K562 (cell line): Measurements from ENCODE around the gene L3MBTL3. TPM values are rescaled to one million over a fixed set of nuclear protein-coding genes. Genes with fewer than 3 reads are reported as not detected.

ENCODE experiments used
- ATF6 ChIP-seq: sonication (generic); formaldehyde crosslinking; IDR thresholded peaks from 2 replicates; pipeline ENCODE4 v1.4.0; 2020; ENCODE audit warnings: mild to moderate bottlenecking, missing genetic modification reagents
- CEBPG ChIP-seq, 3 experiments: fragments of 200-800 bp in 1 of 3; sonication (Bioruptor generic) in 1 of 3; sonication (generic) in 1 of 3; formaldehyde crosslinking in 1 of 3; IDR thresholded peaks in 2 of 3; conservative IDR thresholded peaks in 1 of 3; 2 replicates each; pipeline versions ENCODE4 v1.6.1 to v1.8.0; 2016 to 2022; ENCODE audit warnings: missing compliant biosample characterization in 2 of 3, missing genetic modification characterization in 2 of 3, mild to moderate bottlenecking in 1 of 3, missing genetic modification reagents in 1 of 3
- GTF2E2 ChIP-seq: fragments of 200-800 bp; sonication (Bioruptor generic); IDR thresholded peaks from 2 replicates; pipeline ENCODE4 v1.6.1; 2016; ENCODE audit warnings: missing genetic modification characterization, missing compliant biosample characterization
- HEY1 ChIP-seq: fragments of 250-450 bp; sonication (Bioruptor Pico); IDR thresholded peaks from 2 replicates; pipeline ENCODE4 v1.5.0; 2020; ENCODE audit warnings: mild to moderate bottlenecking, moderate library complexity, borderline replicate concordance
- IRF2 ChIP-seq: sonication (generic); formaldehyde crosslinking; IDR thresholded peaks from 2 replicates; pipeline ENCODE4 v1.8.1; 2022; ENCODE audit warnings: mild to moderate bottlenecking, missing genetic modification reagents
- JUND ChIP-seq, 2 experiments: IDR thresholded peaks; 2 replicates in 1 of 2; 3 replicates in 1 of 2; pipeline ENCODE4 v1.6.1; 2011; ENCODE audit warnings: borderline replicate concordance in 2 of 2, low read depth in 2 of 2, low read length in 2 of 2, improper control_type of control experiment in 1 of 2, missing biosample characterization in 1 of 2, missing genetic modification characterization in 1 of 2, missing genetic modification reagents in 1 of 2
- MEF2D ChIP-seq: conservative IDR thresholded peaks from 2 replicates; pipeline ENCODE4 v1.6.1; 2016; ENCODE audit warnings: low read depth, missing genetic modification characterization, missing compliant biosample characterization
- POLR2AphosphoS5 ChIP-seq: IDR thresholded peaks from 2 replicates; pipeline ENCODE4 v1.6.1; 2011; ENCODE audit warnings: mild to moderate bottlenecking, low read depth, low read length, moderate library complexity; ENCODE audit not compliant: control insufficient read depth, insufficient read depth
- RFX1 ChIP-seq: fragments of 450-650 bp; IDR thresholded peaks from 2 replicates; pipeline ENCODE4 v1.6.1; 2016; ENCODE audit warnings: mild to moderate bottlenecking, moderate library complexity
- SAFB2 ChIP-seq: fragments of 200-400 bp; formaldehyde crosslinking; IDR thresholded peaks from 2 replicates; pipeline ENCODE4 v1.6.1; 2018; ENCODE audit warnings: borderline replicate concordance, low read length, low read depth, moderate library complexity; ENCODE audit not compliant: severe bottlenecking
- SNRNP70 ChIP-seq: fragments of 200-400 bp; formaldehyde crosslinking; optimal IDR thresholded peaks from 2 replicates; pipeline ENCODE3; 2017; ENCODE audit warnings: low read depth, low read length
- TFAM ChIP-seq: fragments of 250-450 bp; sonication (Bioruptor Pico); conservative IDR thresholded peaks from 2 replicates; pipeline ENCODE4 v1.5.0; 2021; ENCODE audit warnings: mild to moderate bottlenecking, moderate library complexity
- THRAP3 ChIP-seq: fragments of 450-650 bp; IDR thresholded peaks from 2 replicates; pipeline ENCODE4 v1.6.1; 2016; ENCODE audit warnings: mild to moderate bottlenecking, inconsistent platforms, borderline replicate concordance
- ZBTB9 ChIP-seq: fragments of 450-650 bp; formaldehyde crosslinking; IDR thresholded peaks from 2 replicates; pipeline ENCODE4 v1.4.0; 2020; ENCODE audit warnings: mild to moderate bottlenecking, moderate library complexity
- ZNF217 ChIP-seq: sonication (generic); formaldehyde crosslinking; IDR thresholded peaks from 2 replicates; pipeline ENCODE4 v1.8.0; 2022; ENCODE audit warnings: mild to moderate bottlenecking, missing genetic modification reagents
- ZNF280A ChIP-seq: fragments of 450-650 bp; IDR thresholded peaks from 2 replicates; pipeline ENCODE4 v1.6.1; 2018; ENCODE audit warnings: mild to moderate bottlenecking, low read depth; ENCODE audit not compliant: partially characterized antibody
- ZNF41 ChIP-seq: fragments of 250-450 bp; sonication (Bioruptor Pico); conservative IDR thresholded peaks from 2 replicates; pipeline ENCODE4 v1.4.0; 2020; ENCODE audit warnings: mild to moderate bottlenecking
- ZNF668 ChIP-seq: fragments of 250-450 bp; sonication (Bioruptor Pico); IDR thresholded peaks from 2 replicates; pipeline ENCODE4 v1.8.0; 2022; ENCODE audit warnings: mild to moderate bottlenecking, inconsistent platforms
- polyA plus RNA-seq, 8 experiments: library from polyadenylated mRNA; depleted of rRNA in 4 of 8; stranded (reverse) in 5 of 8; unstranded in 3 of 8; fragments of >200 nt; fragmentation: Nextera tagmentation in 2 of 8; fragmentation: Illumina TruSeq in 1 of 8; extraction: Ambion mirVana in 2 of 8; extraction: Trizol in 1 of 8; gene quantifications; 2 replicates each; pipeline versions ENCODE4 v1.2.1 to v1.2.3, GENCODE V29; 2011 to 2014; ENCODE audit warnings: inconsistent platforms in 1 of 8, missing spikeins in 1 of 8
- total RNA-seq, 7 experiments: library from RNA; depleted of rRNA in 6 of 7; stranded (reverse); fragments of >200 nt in 6 of 7; fragmentation: Illumina TruSeq in 2 of 7; extraction: Trizol in 2 of 7; gene quantifications; 2 replicates each; pipeline versions ENCODE4 v1.2.1 to v1.2.3, GENCODE V29; 2011 to 2021; ENCODE audit warnings: low replicate concordance in 1 of 7

L3MBTL3 gene
- total and polyA plus RNA-seq, 9 of the 15 experiments (the other 6 are each of a cell fraction or from before 2014, with no cell fraction given), result 0.83 to 6.9 (median 5.4) TPM

DNA sequence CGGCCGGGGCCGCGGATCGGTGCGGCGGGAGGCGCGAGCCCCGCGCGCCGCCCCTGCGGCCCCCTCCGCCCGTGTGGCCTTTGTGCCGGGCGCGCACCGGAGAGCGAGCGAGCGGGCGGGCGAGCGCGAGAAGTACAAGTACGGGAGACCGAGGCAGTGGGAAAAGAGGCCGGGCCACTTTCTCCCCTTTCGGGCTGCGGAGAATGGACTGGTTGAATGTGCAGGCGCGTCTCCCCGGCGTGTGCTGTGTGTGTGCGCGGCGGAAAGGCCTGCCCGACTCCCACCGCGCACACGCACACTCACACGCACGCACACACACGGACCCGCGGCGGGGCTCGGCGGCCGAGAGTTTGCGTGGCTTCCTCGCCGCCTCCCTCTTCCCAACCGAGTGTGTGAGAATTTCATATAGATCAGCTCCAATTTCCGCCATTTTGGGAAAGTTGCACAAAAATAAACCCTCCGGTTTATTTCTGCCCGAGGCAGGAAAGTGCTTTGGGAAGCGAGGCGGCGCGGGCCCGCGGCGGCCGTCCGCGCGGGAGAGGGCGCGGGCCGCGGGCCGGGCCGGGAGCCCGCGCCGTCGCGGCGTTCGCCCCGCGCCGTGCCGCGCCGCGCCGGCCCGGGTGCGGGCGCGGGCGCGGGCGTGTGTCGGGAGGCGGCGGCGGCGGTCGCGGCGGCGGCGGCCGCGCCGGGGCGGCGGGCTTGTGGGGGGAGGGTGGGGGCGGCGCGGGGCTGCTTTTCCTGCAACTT, 1.1 kb downstream of the L3MBTL3 start (continued):
- TF ChIP-seq TFAM (CRISPR knock-in tag) (no peak), ZNF668 (CRISPR knock-in tag) (no peak), SAFB2 (no peak), ZBTB9 (CRISPR knock-in tag) (peak; percentile 22; the same call in 1 of the 2 replicates), ZNF41 (CRISPR knock-in tag) (no peak), GTF2E2 (tag) (no peak), ATF6 (CRISPR knock-in tag) (no peak), RFX1 (no peak), IRF2 (no peak), ZNF280A (no peak), SNRNP70 (no peak), ZNF217 (CRISPR knock-in tag) (no peak), CEBPG (CRISPR knock-in tag; IDR thresholded peaks at IDR 0.05) (no peak), CEBPG (tag; conservative IDR thresholded peaks at IDR 0.05 in 1 of 2, IDR thresholded peaks at IDR 0.05 in 1 of 2) (no peak), JUND (IDR thresholded peaks at IDR 0.05; ENCODE audit: borderline replicate concordance, low read depth, low read length) (no peak), JUND (tag; IDR thresholded peaks at IDR 0.05; ENCODE audit: borderline replicate concordance, low read depth, low read length) (no peak), MEF2D (no peak), HEY1 (no peak), THRAP3 (no peak), POLR2AphosphoS5 (no peak)
